Panc1 (cell line): ENCODE results near the gene CACNA1C.

Experiments used
- POLR2AphosphoS5 ChIP-seq: IDR thresholded peaks from 2 replicates; pipeline ENCODE4 v1.6.1; 2012; ENCODE audit warnings: mild to moderate bottlenecking, low read depth, low read length, moderate library complexity
- SIN3A ChIP-seq: IDR thresholded peaks from 2 replicates; pipeline ENCODE4 v1.6.1; 2012; ENCODE audit warnings: low read depth, mild to moderate bottlenecking, low read length, moderate library complexity, borderline replicate concordance; ENCODE audit not compliant: insufficient read depth
- TF ChIP-seq, protein P1 (sequence below): fragments of 450-650 bp; IDR thresholded peaks from 2 replicates; pipeline ENCODE4 v1.5.1; 2017; ENCODE audit warnings: mild to moderate bottlenecking

DNA sequence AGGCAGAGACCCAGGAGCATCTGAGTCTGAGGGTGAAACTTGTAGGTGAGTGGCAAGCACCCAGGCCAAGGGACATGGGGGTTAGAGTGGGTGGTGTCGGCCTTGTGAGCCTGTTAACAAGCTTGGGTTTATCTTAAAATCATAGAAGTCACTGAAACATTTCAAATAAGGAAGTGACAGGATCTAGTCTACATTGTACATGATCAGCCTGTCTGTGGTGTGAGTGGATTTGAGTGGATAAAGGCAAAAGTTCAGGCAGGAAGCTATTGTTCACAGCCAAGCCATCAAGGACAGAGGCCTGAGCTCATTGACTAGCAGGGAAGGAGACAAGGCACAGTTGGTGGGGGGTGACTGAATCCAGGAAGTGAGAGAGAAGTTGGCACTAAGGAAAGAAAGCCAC, 682.6 kb downstream of the CACNA1C start:
- TF ChIP-seq, protein P1, sequence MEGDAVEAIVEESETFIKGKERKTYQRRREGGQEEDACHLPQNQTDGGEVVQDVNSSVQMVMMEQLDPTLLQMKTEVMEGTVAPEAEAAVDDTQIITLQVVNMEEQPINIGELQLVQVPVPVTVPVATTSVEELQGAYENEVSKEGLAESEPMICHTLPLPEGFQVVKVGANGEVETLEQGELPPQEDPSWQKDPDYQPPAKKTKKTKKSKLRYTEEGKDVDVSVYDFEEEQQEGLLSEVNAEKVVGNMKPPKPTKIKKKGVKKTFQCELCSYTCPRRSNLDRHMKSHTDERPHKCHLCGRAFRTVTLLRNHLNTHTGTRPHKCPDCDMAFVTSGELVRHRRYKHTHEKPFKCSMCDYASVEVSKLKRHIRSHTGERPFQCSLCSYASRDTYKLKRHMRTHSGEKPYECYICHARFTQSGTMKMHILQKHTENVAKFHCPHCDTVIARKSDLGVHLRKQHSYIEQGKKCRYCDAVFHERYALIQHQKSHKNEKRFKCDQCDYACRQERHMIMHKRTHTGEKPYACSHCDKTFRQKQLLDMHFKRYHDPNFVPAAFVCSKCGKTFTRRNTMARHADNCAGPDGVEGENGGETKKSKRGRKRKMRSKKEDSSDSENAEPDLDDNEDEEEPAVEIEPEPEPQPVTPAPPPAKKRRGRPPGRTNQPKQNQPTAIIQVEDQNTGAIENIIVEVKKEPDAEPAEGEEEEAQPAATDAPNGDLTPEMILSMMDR: no peak
- TF ChIP-seq POLR2AphosphoS5 (no peak), SIN3A (no peak)
